Upper lobe of right lung (tissue), 1 donor: ENCODE measurements around the gene KCNMA1. TPM values are rescaled to one million over a fixed set of nuclear protein-coding genes. Genes with fewer than 3 reads are reported as not detected.

Experiments used
- ATAC-seq: fragments of 200-7000 bp; cut with Tn5 transposase; one replicate; pipeline ENCODE4 v1.9.1; 2020; ENCODE audit warnings: mild to moderate bottlenecking, moderate library complexity
- DNase-seq: peaks from one replicate; pipeline ENCODE4 v3.0.0-alpha.2; 2020
- H3K27ac ChIP-seq: fragments of 200-600 bp; one replicate; pipeline ENCODE4 v1.8.0; 2022
- H3K27me3 ChIP-seq: fragments of 200-600 bp; one replicate; pipeline ENCODE4 v1.8.0; 2022; ENCODE audit warnings: mild to moderate bottlenecking
- H3K36me3 ChIP-seq: fragments of 200-600 bp; one replicate; pipeline ENCODE4 v1.8.0; 2022
- H3K4me1 ChIP-seq: fragments of 200-600 bp; one replicate; pipeline ENCODE4 v1.8.0; 2022
- H3K4me3 ChIP-seq: fragments of 200-600 bp; one replicate; pipeline ENCODE4 v1.8.0; 2022; ENCODE audit warnings: mild to moderate bottlenecking
- H3K9me3 ChIP-seq: fragments of 200-600 bp; one replicate; pipeline ENCODE4 v1.8.0; 2022
- intact Hi-C: fragments of 100-400 bp; cut with DNase I; formaldehyde crosslinking; loops from one replicate; pipeline ENCODE4 v1.11.0; 2022
- total RNA-seq: library from RNA; stranded (reverse); fragmentation: NEBNext Ultra II Directional; extraction: Animal tissue kit (Norgen Biotek cat#: 25700); gene quantifications from one replicate; pipeline ENCODE4 v1.2.1, GENCODE V29; 2021
- TF ChIP-seq, protein P1 (sequence below): fragments of 200-600 bp; IDR thresholded peaks from one replicate; pipeline ENCODE4 v1.8.0; 2022; ENCODE audit warnings: antibody characterized with exemption
- donor health status: DM: no; HTN: yes; CAD: no; lungs with severe emphysema.

Gene KCNMA1
- total RNA-seq, 1 donor from 2014 or later, result 26.3 TPM

- H3K4me1 ChIP-seq, result no peaks in the 10 kb centered on the region
- H3K9me3 ChIP-seq, result no peaks in the 10 kb centered on the region
- H3K27me3 ChIP-seq, result no peaks in the 10 kb centered on the region
- ATAC-seq (no peak), DNase-seq (no peak)
- TF ChIP-seq, protein P1, sequence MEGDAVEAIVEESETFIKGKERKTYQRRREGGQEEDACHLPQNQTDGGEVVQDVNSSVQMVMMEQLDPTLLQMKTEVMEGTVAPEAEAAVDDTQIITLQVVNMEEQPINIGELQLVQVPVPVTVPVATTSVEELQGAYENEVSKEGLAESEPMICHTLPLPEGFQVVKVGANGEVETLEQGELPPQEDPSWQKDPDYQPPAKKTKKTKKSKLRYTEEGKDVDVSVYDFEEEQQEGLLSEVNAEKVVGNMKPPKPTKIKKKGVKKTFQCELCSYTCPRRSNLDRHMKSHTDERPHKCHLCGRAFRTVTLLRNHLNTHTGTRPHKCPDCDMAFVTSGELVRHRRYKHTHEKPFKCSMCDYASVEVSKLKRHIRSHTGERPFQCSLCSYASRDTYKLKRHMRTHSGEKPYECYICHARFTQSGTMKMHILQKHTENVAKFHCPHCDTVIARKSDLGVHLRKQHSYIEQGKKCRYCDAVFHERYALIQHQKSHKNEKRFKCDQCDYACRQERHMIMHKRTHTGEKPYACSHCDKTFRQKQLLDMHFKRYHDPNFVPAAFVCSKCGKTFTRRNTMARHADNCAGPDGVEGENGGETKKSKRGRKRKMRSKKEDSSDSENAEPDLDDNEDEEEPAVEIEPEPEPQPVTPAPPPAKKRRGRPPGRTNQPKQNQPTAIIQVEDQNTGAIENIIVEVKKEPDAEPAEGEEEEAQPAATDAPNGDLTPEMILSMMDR, result no peak
- intact Hi-C loops, result no loop called here
- no peaks in the 10 kb centered on the region for H3K36me3 ChIP-seq
- H3K4me3 ChIP-seq, result no peak overlapping the region
- no peak overlapping the region for H3K27ac ChIP-seq
Observed at GRCh38 chr10:76968483-76968882, 669.1 kb downstream of the KCNMA1 start.

- no peak for ATAC-seq
Observed at GRCh38 chr10:76962851-76963250, 674.8 kb downstream of the KCNMA1 start.

DNA sequence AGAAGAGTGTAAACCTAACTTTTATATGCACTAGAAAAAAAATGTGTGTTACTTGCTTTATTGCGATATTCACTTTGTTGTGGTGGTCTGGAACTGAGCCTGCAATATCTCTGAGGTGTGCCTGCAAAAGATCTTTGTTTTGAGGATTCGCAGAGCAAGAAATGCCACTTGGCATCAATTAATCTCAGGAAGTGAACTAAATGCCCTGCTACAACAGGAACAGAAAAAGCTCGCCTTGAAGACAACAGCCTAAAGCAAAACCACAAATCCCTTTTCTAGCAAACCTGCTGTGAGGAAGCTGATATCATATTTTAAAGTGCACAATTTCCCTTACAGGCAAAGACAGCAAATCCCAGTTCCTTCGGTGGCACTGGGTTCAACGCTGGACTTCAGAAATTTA, 675.8 kb downstream of the KCNMA1 start:
- H3K4me1 ChIP-seq, result no peaks in the 10 kb centered on the region
- ATAC-seq (no peak), DNase-seq (no peak)
- no peak overlapping the region for H3K4me3 ChIP-seq
- intact Hi-C loops, result no loop called here
- no peak overlapping the region for H3K27ac ChIP-seq
- H3K36me3 ChIP-seq, result no peaks in the 10 kb centered on the region
- TF ChIP-seq, protein P1, result no peak
- H3K9me3 ChIP-seq, result no peaks in the 10 kb centered on the region
- no peaks in the 10 kb centered on the region for H3K27me3 ChIP-seq

More at GRCh38 chr10:76962851-76963250, 674.8 kb downstream of the KCNMA1 start:
- H3K4me1 ChIP-seq, result no peaks in the 10 kb centered on the region
- H3K27me3 ChIP-seq, result no peaks in the 10 kb centered on the region
- no peaks in the 10 kb centered on the region for H3K36me3 ChIP-seq
- intact Hi-C loops, result no loop called here
- TF ChIP-seq, protein P1, result no peak
- no peak overlapping the region for H3K4me3 ChIP-seq
- no peak for DNase-seq
- H3K9me3 ChIP-seq, result no peaks in the 10 kb centered on the region
- no peak overlapping the region for H3K27ac ChIP-seq

- H3K36me3 ChIP-seq, result no peaks in the 10 kb centered on the region
- ATAC-seq (no peak), DNase-seq (no peak)
- H3K27me3 ChIP-seq, result no peaks in the 10 kb centered on the region
- no peaks in the 10 kb centered on the region for H3K9me3 ChIP-seq
- no peaks in the 10 kb centered on the region for H3K4me1 ChIP-seq
- no peak overlapping the region for H3K27ac ChIP-seq
- no peak overlapping the region for H3K4me3 ChIP-seq
- intact Hi-C loops, result no loop called here
- TF ChIP-seq, protein P1, result no peak
Observed at GRCh38 chr10:76959111-76959510, 678.5 kb downstream of the KCNMA1 start.

GRCh38 chr10:76954838-76955237, 682.8 kb downstream of the KCNMA1 start:
- no peak overlapping the region for H3K27ac ChIP-seq
- no peak for DNase-seq
- H3K36me3 ChIP-seq, result no peaks in the 10 kb centered on the region
- no peaks in the 10 kb centered on the region for H3K9me3 ChIP-seq
- intact Hi-C loops, result no loop called here
- no peak overlapping the region for H3K4me3 ChIP-seq
- TF ChIP-seq, protein P1, result no peak
- no peak for ATAC-seq
- no peaks in the 10 kb centered on the region for H3K27me3 ChIP-seq
- H3K4me1 ChIP-seq, result no peaks in the 10 kb centered on the region

GRCh38 chr10:76950354-76950753, 687.3 kb downstream of the KCNMA1 start:
- Histone ChIP-seq H3K27me3 (no peaks in the 10 kb centered on the region), H3K27ac (no peak overlapping the region), H3K36me3 (no peaks in the 10 kb centered on the region), H3K9me3 (no peaks in the 10 kb centered on the region), H3K4me1 (no peaks in the 10 kb centered on the region), H3K4me3 (no peak overlapping the region)
- ATAC-seq (no peak), DNase-seq (no peak)
- TF ChIP-seq, protein P1, result no peak
- intact Hi-C loops, result no loop called here
